ENCODE results near the gene TTLL4.

GRCh38 chr2:218701806-218702205, 8.8 kb upstream of the TTLL4 start:
- TF ChIP-seq, protein P1, sequence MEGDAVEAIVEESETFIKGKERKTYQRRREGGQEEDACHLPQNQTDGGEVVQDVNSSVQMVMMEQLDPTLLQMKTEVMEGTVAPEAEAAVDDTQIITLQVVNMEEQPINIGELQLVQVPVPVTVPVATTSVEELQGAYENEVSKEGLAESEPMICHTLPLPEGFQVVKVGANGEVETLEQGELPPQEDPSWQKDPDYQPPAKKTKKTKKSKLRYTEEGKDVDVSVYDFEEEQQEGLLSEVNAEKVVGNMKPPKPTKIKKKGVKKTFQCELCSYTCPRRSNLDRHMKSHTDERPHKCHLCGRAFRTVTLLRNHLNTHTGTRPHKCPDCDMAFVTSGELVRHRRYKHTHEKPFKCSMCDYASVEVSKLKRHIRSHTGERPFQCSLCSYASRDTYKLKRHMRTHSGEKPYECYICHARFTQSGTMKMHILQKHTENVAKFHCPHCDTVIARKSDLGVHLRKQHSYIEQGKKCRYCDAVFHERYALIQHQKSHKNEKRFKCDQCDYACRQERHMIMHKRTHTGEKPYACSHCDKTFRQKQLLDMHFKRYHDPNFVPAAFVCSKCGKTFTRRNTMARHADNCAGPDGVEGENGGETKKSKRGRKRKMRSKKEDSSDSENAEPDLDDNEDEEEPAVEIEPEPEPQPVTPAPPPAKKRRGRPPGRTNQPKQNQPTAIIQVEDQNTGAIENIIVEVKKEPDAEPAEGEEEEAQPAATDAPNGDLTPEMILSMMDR (IDR thresholded peaks at IDR 0.05; ENCODE audit: low read depth, low read length, poor library complexity, severe bottlenecking): no peak
- no peak for TF ChIP-seq EZH2phosphoT487 (IDR thresholded peaks at IDR 0.05; ENCODE audit: borderline replicate concordance, low read length)
